ENCODE results near the gene ZNF496.

DNA sequence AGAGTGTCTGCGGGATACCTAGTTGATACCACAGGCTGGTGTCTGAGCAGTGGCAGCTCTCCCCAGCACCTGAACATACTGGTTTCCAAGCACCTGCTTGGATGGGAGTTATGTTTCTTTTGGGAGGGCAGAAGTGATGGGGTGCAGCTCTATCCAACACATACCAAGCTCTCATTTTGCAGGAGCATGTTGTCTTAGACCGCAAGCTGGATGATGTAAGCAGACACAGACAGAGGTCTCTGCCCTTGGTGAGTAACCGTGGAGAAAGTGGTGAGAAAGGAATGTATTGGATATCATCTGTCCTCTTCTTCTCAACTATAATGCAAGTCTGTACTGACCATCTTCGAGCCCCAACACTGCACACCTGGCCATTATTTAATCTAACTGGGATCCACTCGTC lies 37.4 kb downstream of the ZNF496 start:
- TF ChIP-seq, protein P1, sequence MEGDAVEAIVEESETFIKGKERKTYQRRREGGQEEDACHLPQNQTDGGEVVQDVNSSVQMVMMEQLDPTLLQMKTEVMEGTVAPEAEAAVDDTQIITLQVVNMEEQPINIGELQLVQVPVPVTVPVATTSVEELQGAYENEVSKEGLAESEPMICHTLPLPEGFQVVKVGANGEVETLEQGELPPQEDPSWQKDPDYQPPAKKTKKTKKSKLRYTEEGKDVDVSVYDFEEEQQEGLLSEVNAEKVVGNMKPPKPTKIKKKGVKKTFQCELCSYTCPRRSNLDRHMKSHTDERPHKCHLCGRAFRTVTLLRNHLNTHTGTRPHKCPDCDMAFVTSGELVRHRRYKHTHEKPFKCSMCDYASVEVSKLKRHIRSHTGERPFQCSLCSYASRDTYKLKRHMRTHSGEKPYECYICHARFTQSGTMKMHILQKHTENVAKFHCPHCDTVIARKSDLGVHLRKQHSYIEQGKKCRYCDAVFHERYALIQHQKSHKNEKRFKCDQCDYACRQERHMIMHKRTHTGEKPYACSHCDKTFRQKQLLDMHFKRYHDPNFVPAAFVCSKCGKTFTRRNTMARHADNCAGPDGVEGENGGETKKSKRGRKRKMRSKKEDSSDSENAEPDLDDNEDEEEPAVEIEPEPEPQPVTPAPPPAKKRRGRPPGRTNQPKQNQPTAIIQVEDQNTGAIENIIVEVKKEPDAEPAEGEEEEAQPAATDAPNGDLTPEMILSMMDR (IDR thresholded peaks at IDR 0.05; ENCODE audit: low read length) = no peak
- no peak for TF ChIP-seq EZH2 (IDR thresholded peaks at IDR 0.05; ENCODE audit: borderline replicate concordance, low read length)
